Measurements from ENCODE around the gene CCHCR1. TPM values are rescaled to one million over a fixed set of nuclear protein-coding genes. Genes with fewer than 3 reads are reported as not detected.
A peak's percentile ranks its signal among the peaks of the same experiment; 100 is the strongest.

The CCHCR1 gene
- total RNA-seq, 1 experiment from 2014 or later = 45.5 TPM

GRCh38 chr6:31161216-31162126 is 3.9 kb upstream of the CCHCR1 start:
- no peaks in the 10 kb centered on the region for H3K27me3 ChIP-seq (ENCODE audit: insufficient read depth, low read length)
- H3T11ph ChIP-seq (ENCODE audit: low read length) = no peak overlapping the region
- peaks cover 14% of the 10 kb centered on the region for H3K23me2 ChIP-seq (ENCODE audit: insufficient read length, low read depth, low read length, poor library complexity, severe bottlenecking)
- H2BK12ac ChIP-seq (ENCODE audit: insufficient read length, low read depth, low read length) = no peak overlapping the region
- no peak overlapping the region for H2BK5ac ChIP-seq (ENCODE audit: insufficient read length, low read length)
- Mint-ChIP-seq H3K27ac (peak overlapping the region in 2 of 3 experiments; percentile 36 to 88; a peak in 3 of 7 replicates), H3K4me1 (peaks cover 53 to 64% of the 10 kb centered on the region in 2 experiments), H3K36me3 (ENCODE audit: insufficient read depth in 1 of 3, low read depth in 3 of 3) (peaks cover 31 to 58% (median 57%) of the 10 kb centered on the region in 3 experiments; a peak in 6 of 7 replicates), H3K4me3 (no peak overlapping the region), H3K27me3 (ENCODE audit: low read depth) (peaks cover 2% of the 10 kb centered on the region; the same call in 1 of the 2 replicates), H3K9me3 (no peaks in the 10 kb centered on the region)
- no peaks in the 10 kb centered on the region for H3K9me3 ChIP-seq (ENCODE audit: control insufficient read depth, low read depth, low read length)
- H3K4me1 ChIP-seq (ENCODE audit: insufficient read depth, low read length) = peaks cover 13% of the 10 kb centered on the region; the same call in 1 of the 2 replicates
- H2BK20ac ChIP-seq (ENCODE audit: low read depth, low read length, poor library complexity, severe bottlenecking) = no peak overlapping the region
- no peak overlapping the region for H2BK15ac ChIP-seq (ENCODE audit: low read depth, low read length)
- H2AFZ ChIP-seq (ENCODE audit: low read length) = no peak overlapping the region
- H3K79me1 ChIP-seq (ENCODE audit: insufficient read depth, low read depth, low read length, poor library complexity, severe bottlenecking) = no peaks in the 10 kb centered on the region
- H3K14ac ChIP-seq (ENCODE audit: insufficient read depth, low read length) = no peak overlapping the region
- no peak for DNase-seq
- H4K8ac ChIP-seq (replicated peaks; ENCODE audit: insufficient read length, low read depth, low read length) = no peak overlapping the region
- H3K9ac ChIP-seq (ENCODE audit: extremely low read depth, insufficient read length, low read length) = no peak overlapping the region
- H2AK5ac ChIP-seq (ENCODE audit: insufficient read length, low read length) = no peak overlapping the region
- no peak overlapping the region for H2BK120ac ChIP-seq (ENCODE audit: low read depth, low read length, poor library complexity, severe bottlenecking)
- WGBS (ENCODE audit: extremely low coverage, insufficient read length, low lambda C conversion rate) = no CpG with 5 or more reads among the region's 19 CpGs
- H3K4me2 ChIP-seq (ENCODE audit: insufficient read depth, insufficient read length, low read length) = no peak overlapping the region
- TF ChIP-seq CTCF (conservative IDR thresholded peaks at IDR 0.05) = no peak
- no peak overlapping the region for H3K23ac ChIP-seq (ENCODE audit: insufficient read length, low read depth, low read length)
- no peak overlapping the region for H4K91ac ChIP-seq (ENCODE audit: insufficient read length, low read depth, low read length)
- no peak overlapping the region for H3K56ac ChIP-seq (ENCODE audit: insufficient read length, low read depth, low read length)
- H3K27ac ChIP-seq (ENCODE audit: insufficient read length, low read depth, low read length) = no peak overlapping the region
- H4K5ac ChIP-seq (ENCODE audit: insufficient read length, low read depth, low read length) = no peak overlapping the region
- no peaks in the 10 kb centered on the region for H4K20me1 ChIP-seq (ENCODE audit: control insufficient read depth, insufficient read depth, insufficient read length)
- no peak overlapping the region for H3K4ac ChIP-seq (ENCODE audit: low read depth, low read length)
- H3K79me2 ChIP-seq (ENCODE audit: insufficient read depth, low read length) = peaks cover 2% of the 10 kb centered on the region; the same call in 1 of the 2 replicates
- no peak overlapping the region for H3K18ac ChIP-seq (ENCODE audit: insufficient read length, low read depth, low read length)
